OCI-LY1 (cell line): ENCODE measurements around the gene CHAF1A.

Experiments used
- H2AFZ ChIP-seq: fragments of 200-600 bp; sonication (generic), shearing (Covaris generic); 2 replicates; pipeline ENCODE4 v1.6.0; 2014; ENCODE audit warnings: antibody characterized with exemption, mild to moderate bottlenecking, low read length
- H3F3A ChIP-seq: fragments of 200-600 bp; sonication (generic), shearing (Covaris generic); 2 replicates; pipeline ENCODE4 v1.6.0; 2014; ENCODE audit warnings: mild to moderate bottlenecking, antibody characterized with exemption, low read length, moderate library complexity; ENCODE audit not compliant: insufficient read depth
- H3K27ac ChIP-seq: fragments of 200-600 bp; sonication (generic); 2 replicates; pipeline ENCODE4 v1.5.1; 2014; ENCODE audit warnings: low read length, mixed run types, mild to moderate bottlenecking, low read depth; ENCODE audit not compliant: poor library complexity, severe bottlenecking
- H3K27me3 ChIP-seq: fragments of 200-600 bp; sonication (generic); 2 replicates; pipeline ENCODE4 v1.6.0; 2014; ENCODE audit warnings: antibody characterized with exemption, mild to moderate bottlenecking, low read length, moderate library complexity; ENCODE audit not compliant: insufficient read depth
- H3K36me3 ChIP-seq: fragments of 200-600 bp; sonication (generic); 2 replicates; pipeline ENCODE4 v1.6.1; 2014; ENCODE audit warnings: mild to moderate bottlenecking, antibody characterized with exemption, low read length, moderate library complexity, mixed read lengths; ENCODE audit not compliant: insufficient read depth
- H3K4me1 ChIP-seq: fragments of 200-600 bp; sonication (generic); 2 replicates; pipeline ENCODE4 v1.5.1; 2014; ENCODE audit warnings: mild to moderate bottlenecking, low read length, moderate library complexity; ENCODE audit not compliant: insufficient read depth, severe bottlenecking
- H3K4me2 ChIP-seq: fragments of 200-600 bp; sonication (generic), shearing (Covaris generic); 2 replicates; pipeline ENCODE4 v1.6.1; 2014; ENCODE audit warnings: low read length
- H3K4me3 ChIP-seq: fragments of 200-600 bp; sonication (generic); 2 replicates; pipeline ENCODE4 v1.5.1; 2014; ENCODE audit warnings: low read length, low read depth, mild to moderate bottlenecking, mixed read lengths; ENCODE audit not compliant: poor library complexity, severe bottlenecking
- H3K79me2 ChIP-seq: fragments of 200-600 bp; shearing (Covaris generic); 2 replicates; pipeline ENCODE4 v1.6.1; 2016; ENCODE audit warnings: mixed run types, low read length, mixed read lengths; ENCODE audit not compliant: insufficient read depth
- H3K9ac ChIP-seq: fragments of 200-600 bp; sonication (generic), shearing (Covaris generic); 2 replicates; pipeline ENCODE4 v1.6.1; 2014; ENCODE audit warnings: mild to moderate bottlenecking, low read length, mixed read lengths
- H3K9me2 ChIP-seq: fragments of 200-600 bp; sonication (generic), shearing (Covaris generic); 2 replicates; pipeline ENCODE4 v1.6.1; 2014; ENCODE audit warnings: low read depth, mild to moderate bottlenecking, low read length, mixed read lengths
- H3K9me3 ChIP-seq: fragments of 200-600 bp; shearing (Covaris generic); 2 replicates; pipeline ENCODE4 v1.6.1; 2014; ENCODE audit warnings: low read length, mixed read lengths
- H4K20me1 ChIP-seq: fragments of 200-600 bp; sonication (generic), shearing (Covaris generic); 2 replicates; pipeline ENCODE4 v1.6.0; 2016; ENCODE audit warnings: mild to moderate bottlenecking, low read length; ENCODE audit not compliant: insufficient read depth
- CTCF ChIP-seq: fragments of 200-600 bp; sonication (generic), shearing (Covaris generic); IDR thresholded peaks from 2 replicates; pipeline ENCODE4 v1.5.1; 2017; ENCODE audit warnings: mild to moderate bottlenecking, antibody characterized with exemption, low read length, moderate library complexity, mixed read lengths
- EZH2 ChIP-seq: fragments of 200-600 bp; sonication (generic), shearing (Covaris generic); IDR thresholded peaks from 2 replicates; pipeline ENCODE4 v1.8.0; 2017; ENCODE audit warnings: borderline replicate concordance, mixed run types, mild to moderate bottlenecking, antibody characterized with exemption, low read length, moderate library complexity, mixed read lengths

CHAF1A gene

GRCh38 chr19:4457654-4458395, 55.4 kb downstream of the CHAF1A start, which contains the start of gene UBXN6:
UBXN6 (minus strand) TSS chr19:4457794; CDS start chr19:4457697, 97 bp downstream.
- H4K20me1 ChIP-seq, result no peaks in the 10 kb centered on the region
- TF ChIP-seq CTCF, result no peak
- TF ChIP-seq EZH2, result no peak
- peak within 1 kb of the TSS; percentile 70 for H3K4me3 ChIP-seq
- H3K9me3 ChIP-seq, result no peaks in the 10 kb centered on the region
- H3K36me3 ChIP-seq, result peaks cover 7% of the 10 kb centered on the region; the same call in 1 of the 2 replicates
- no peaks in the 10 kb centered on the region for H3K9me2 ChIP-seq
- no peaks in the 10 kb centered on the region for H3K27me3 ChIP-seq
- no peaks in the 10 kb centered on the region for H3F3A ChIP-seq
- peak within 1 kb of the TSS; percentile 55 for H3K27ac ChIP-seq
- peaks cover 24% of the 10 kb centered on the region for H3K4me1 ChIP-seq
- no peak within 1 kb of the TSS for H2AFZ ChIP-seq
- H3K9ac ChIP-seq, result peak within 1 kb of the TSS; percentile 69
- peak within 1 kb of the TSS; percentile 86 for H3K4me2 ChIP-seq
- H3K79me2 ChIP-seq, result no peaks in the 10 kb centered on the region

GRCh38 chr19:4464815-4465581, 62.6 kb downstream of the CHAF1A start:
- TF ChIP-seq EZH2 (no peak), CTCF (no peak)
- no peak overlapping the region for H3K9ac ChIP-seq

GRCh38 chr19:4467835-4468234, 65.4 kb downstream of the CHAF1A start:
- H3K27ac ChIP-seq, result no peak overlapping the region
- no peaks in the 10 kb centered on the region for H3K27me3 ChIP-seq
- H3K79me2 ChIP-seq, result peaks cover 4% of the 10 kb centered on the region
- no peaks in the 10 kb centered on the region for H3K36me3 ChIP-seq
- H3K4me3 ChIP-seq, result no peak overlapping the region
- no peaks in the 10 kb centered on the region for H4K20me1 ChIP-seq
- H3F3A ChIP-seq, result no peaks in the 10 kb centered on the region
- H3K4me2 ChIP-seq, result no peak overlapping the region
- no peak overlapping the region for H2AFZ ChIP-seq
- no peak overlapping the region for H3K9ac ChIP-seq
- no peak for TF ChIP-seq EZH2
- TF ChIP-seq CTCF, result no peak
- H3K9me3 ChIP-seq, result no peaks in the 10 kb centered on the region
- H3K9me2 ChIP-seq, result no peaks in the 10 kb centered on the region
- peaks cover 11% of the 10 kb centered on the region for H3K4me1 ChIP-seq

More at GRCh38 chr19:4464815-4465581, 62.6 kb downstream of the CHAF1A start:
- H3K9me3 ChIP-seq, result no peaks in the 10 kb centered on the region
- H3K79me2 ChIP-seq, result no peaks in the 10 kb centered on the region
- H3K4me3 ChIP-seq, result no peak overlapping the region
- H3K27ac ChIP-seq, result no peak overlapping the region
- H3F3A ChIP-seq, result no peaks in the 10 kb centered on the region
- no peaks in the 10 kb centered on the region for H3K27me3 ChIP-seq
- no peaks in the 10 kb centered on the region for H4K20me1 ChIP-seq
- no peaks in the 10 kb centered on the region for H3K36me3 ChIP-seq
- no peak overlapping the region for H3K4me2 ChIP-seq
- H3K9me2 ChIP-seq, result no peaks in the 10 kb centered on the region
- H2AFZ ChIP-seq, result no peak overlapping the region
- H3K4me1 ChIP-seq, result no peaks in the 10 kb centered on the region
